HEK293T (cell line): ENCODE results near the gene RETSAT.
"Not testable (repeated sequence)": the region's sequence is repeated elsewhere in the genome, so short reads cannot be mapped to it uniquely, and the experiment has no call there.

Experiments used
- ARNT ChIP-seq: fragments of 450-650 bp; IDR thresholded peaks from 2 replicates; pipeline ENCODE4 v1.6.1; 2017; ENCODE audit warnings: mild to moderate bottlenecking
- BHLHE40 ChIP-seq: fragments of 450-650 bp; IDR thresholded peaks from 2 replicates; pipeline ENCODE4 v1.6.1; 2016; ENCODE audit warnings: mild to moderate bottlenecking, moderate library complexity, borderline replicate concordance
- ELF4 ChIP-seq: fragments of 450-650 bp; IDR thresholded peaks from 2 replicates; pipeline ENCODE4 v1.6.1; 2017; ENCODE audit warnings: antibody characterized with exemption
- FOXA1 ChIP-seq: fragments of 450-650 bp; IDR thresholded peaks from 2 replicates; pipeline ENCODE4 v1.6.1; 2016; ENCODE audit warnings: mild to moderate bottlenecking
- FOXK2 ChIP-seq: fragments of 450-650 bp; IDR thresholded peaks from 2 replicates; pipeline ENCODE4 v1.6.1; 2016; ENCODE audit warnings: mild to moderate bottlenecking
- FOXM1 ChIP-seq: fragments of 450-650 bp; IDR thresholded peaks from 2 replicates; pipeline ENCODE4 v1.6.1; 2017; ENCODE audit warnings: mild to moderate bottlenecking, borderline replicate concordance
- L3MBTL2 ChIP-seq: fragments of 450-650 bp; conservative IDR thresholded peaks from 2 replicates; pipeline ENCODE4 v1.6.1; 2016; ENCODE audit warnings: mild to moderate bottlenecking
- NFRKB ChIP-seq: fragments of 450-650 bp; IDR thresholded peaks from 2 replicates; pipeline ENCODE4 v1.6.1; 2016; ENCODE audit warnings: mild to moderate bottlenecking, moderate library complexity
- SP1 ChIP-seq: fragments of 450-650 bp; IDR thresholded peaks from 2 replicates; pipeline ENCODE4 v1.6.1; 2017
- SUZ12 ChIP-seq: fragments of 450-650 bp; IDR thresholded peaks from 2 replicates; pipeline ENCODE4 v1.6.1; 2016; ENCODE audit warnings: mild to moderate bottlenecking
- TARDBP ChIP-seq: fragments of 450-650 bp; IDR thresholded peaks from 2 replicates; pipeline ENCODE4 v1.6.1; 2016
- ZNF384 ChIP-seq: fragments of 450-650 bp; IDR thresholded peaks from 2 replicates; pipeline ENCODE4 v1.6.1; 2016
- TF ChIP-seq, protein P1 (sequence below): fragments of 450-650 bp; IDR thresholded peaks from 2 replicates; pipeline ENCODE4 v1.6.1; 2016

DNA sequence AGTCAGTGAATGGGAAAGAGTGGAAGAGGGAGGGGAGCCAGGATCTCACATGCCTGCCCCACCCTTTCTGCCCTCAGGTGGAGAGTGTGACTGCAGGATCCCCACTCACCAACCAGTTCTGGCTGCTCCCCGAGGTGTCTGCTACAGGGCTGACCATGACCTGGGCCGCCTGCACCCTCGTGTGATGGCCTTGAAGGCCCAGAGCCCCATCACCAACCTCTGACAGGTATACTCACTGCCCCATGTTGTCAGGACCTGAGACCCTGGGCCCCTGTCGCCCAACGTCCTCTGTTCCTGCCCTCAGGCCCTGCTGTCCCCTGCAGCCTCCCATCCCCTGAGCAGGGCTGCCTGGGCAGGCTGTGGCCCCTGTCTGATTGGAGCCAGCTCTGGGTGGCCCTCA is 38.4 kb downstream of the RETSAT start:
- not testable (repeated sequence) for TF ChIP-seq TARDBP, SP1, ARNT, ZNF384, L3MBTL2, FOXA1, FOXM1, FOXK2, BHLHE40, SUZ12, NFRKB, ELF4
- TF ChIP-seq, protein P1, sequence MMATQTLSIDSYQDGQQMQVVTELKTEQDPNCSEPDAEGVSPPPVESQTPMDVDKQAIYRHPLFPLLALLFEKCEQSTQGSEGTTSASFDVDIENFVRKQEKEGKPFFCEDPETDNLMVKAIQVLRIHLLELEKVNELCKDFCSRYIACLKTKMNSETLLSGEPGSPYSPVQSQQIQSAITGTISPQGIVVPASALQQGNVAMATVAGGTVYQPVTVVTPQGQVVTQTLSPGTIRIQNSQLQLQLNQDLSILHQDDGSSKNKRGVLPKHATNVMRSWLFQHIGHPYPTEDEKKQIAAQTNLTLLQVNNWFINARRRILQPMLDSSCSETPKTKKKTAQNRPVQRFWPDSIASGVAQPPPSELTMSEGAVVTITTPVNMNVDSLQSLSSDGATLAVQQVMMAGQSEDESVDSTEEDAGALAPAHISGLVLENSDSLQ, result not testable (repeated sequence)
